KG1 (cell line): ENCODE data around the gene CLEC12A.
"Not testable (repeated sequence)": the region's sequence is repeated elsewhere in the genome, so short reads cannot be mapped to it uniquely, and the experiment has no call there.

Experiments used
- DNase-seq: peaks from one replicate; lab custom pipeline; 2025; lab: John Stamatoyannopoulos, UW

Gene CLEC12A

GRCh38 chr12:9971181-9971580 is at the start of gene CLEC12A:
CLEC12A (plus strand) TSS chr12:9971409; CDS start chr12:9971597, 188 bp downstream.
- no peak for DNase-seq

- no peak for DNase-seq
Measured at GRCh38 chr12:9922429-9922828, 48.8 kb upstream of the CLEC12A start.

- DNase-seq: no peak
Measured at GRCh38 chr12:9925705-9926393, 45.4 kb upstream of the CLEC12A start.

- no peak for DNase-seq
Measured at GRCh38 chr12:9926876-9927275, 44.3 kb upstream of the CLEC12A start.

GRCh38 chr12:9928607-9929006 is 42.6 kb upstream of the CLEC12A start:
- no peak for DNase-seq

- no peak for DNase-seq
Measured at GRCh38 chr12:9931245-9931644, 40.0 kb upstream of the CLEC12A start.

GRCh38 chr12:9932270-9932669 is 38.9 kb upstream of the CLEC12A start, which contains the start of gene CLEC2A:
CLEC2A (minus strand) TSS chr12:9932370; CDS start chr12:9932329, 41 bp downstream.
- no peak for DNase-seq

- no peak for DNase-seq
Measured at GRCh38 chr12:9933958-9934357, 37.3 kb upstream of the CLEC12A start.

GRCh38 chr12:9935026-9935425 is 36.2 kb upstream of the CLEC12A start:
- DNase-seq: no peak

GRCh38 chr12:9936591-9936990 is 34.6 kb upstream of the CLEC12A start:
- DNase-seq: no peak

GRCh38 chr12:9940375-9940774 is 30.8 kb upstream of the CLEC12A start:
- peak; percentile 35 for DNase-seq

GRCh38 chr12:9941838-9942237 is 29.4 kb upstream of the CLEC12A start:
- no peak for DNase-seq

GRCh38 chr12:9943240-9943639 is 28.0 kb upstream of the CLEC12A start:
- no peak for DNase-seq

- DNase-seq: no peak
Measured at GRCh38 chr12:9944391-9944790, 26.8 kb upstream of the CLEC12A start.

GRCh38 chr12:9947674-9948073 is 23.5 kb upstream of the CLEC12A start:
- no peak for DNase-seq

GRCh38 chr12:9948606-9949296 is 22.5 kb upstream of the CLEC12A start:
- no peak for DNase-seq

GRCh38 chr12:9951026-9951675 is 20.1 kb upstream of the CLEC12A start:
- peak; percentile 57 for DNase-seq

- not testable (repeated sequence) for DNase-seq
Measured at GRCh38 chr12:9952954-9953729, 18.1 kb upstream of the CLEC12A start.

GRCh38 chr12:9957834-9958233 is 13.4 kb upstream of the CLEC12A start:
- DNase-seq: no peak

- DNase-seq: no peak
Measured at GRCh38 chr12:9960590-9960989, 10.6 kb upstream of the CLEC12A start.

- no peak for DNase-seq
Measured at GRCh38 chr12:9961106-9961505, 10.1 kb upstream of the CLEC12A start.

GRCh38 chr12:9961901-9962300 is 9.3 kb upstream of the CLEC12A start:
- DNase-seq: no peak
